ENCODE measurements around the gene SEMA6A.
A peak's percentile ranks its signal among the peaks of the same experiment; 100 is the strongest.

SEMA6A gene

GRCh38 chr5:116436674-116437350 is 137.8 kb downstream of the SEMA6A start:
- DNase-seq = no peak

DNA sequence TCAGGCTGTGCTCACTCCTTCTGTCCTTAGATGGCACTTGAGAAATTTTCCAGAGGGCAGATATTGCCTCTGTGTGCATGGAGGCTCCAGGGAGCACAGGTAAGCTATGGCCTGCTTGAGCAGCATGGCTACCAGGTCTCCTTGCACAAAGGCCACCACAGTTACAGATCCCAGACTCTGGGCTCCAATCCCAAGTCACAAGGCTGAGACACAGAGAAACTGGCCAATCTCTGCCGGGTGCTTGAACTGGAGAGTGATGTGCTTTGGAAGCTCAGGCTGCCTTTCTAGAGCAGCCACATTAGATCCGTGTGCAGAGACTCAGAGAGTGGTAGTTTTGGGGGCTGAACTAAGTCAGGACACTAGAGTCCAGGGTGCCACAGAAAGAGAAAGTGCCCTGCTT is 145.7 kb downstream of the SEMA6A start:
- peak in 2 of 3 experiments; percentile 11 to 21 for DNase-seq

DNA sequence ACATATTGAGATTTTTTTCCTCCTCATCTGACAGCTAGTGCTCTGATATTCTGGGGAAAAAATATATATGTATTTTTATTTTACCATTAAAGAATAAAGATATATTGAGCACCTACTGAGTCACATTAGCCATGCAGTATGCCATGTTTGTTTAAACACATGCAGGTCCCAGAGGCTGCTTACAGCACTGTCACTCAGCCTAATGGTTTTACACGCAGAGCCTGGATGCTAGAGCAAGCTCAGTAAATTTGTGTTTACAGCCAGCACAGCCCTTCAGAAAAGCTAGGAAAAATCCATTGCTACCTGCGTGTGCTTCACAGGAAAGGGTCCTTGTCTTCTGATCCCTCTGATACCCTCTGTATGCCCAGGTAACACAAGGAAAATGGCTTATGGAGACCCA is 146.2 kb downstream of the SEMA6A start:
- peak in 1 of 3 experiments; percentile 11 for DNase-seq

DNA sequence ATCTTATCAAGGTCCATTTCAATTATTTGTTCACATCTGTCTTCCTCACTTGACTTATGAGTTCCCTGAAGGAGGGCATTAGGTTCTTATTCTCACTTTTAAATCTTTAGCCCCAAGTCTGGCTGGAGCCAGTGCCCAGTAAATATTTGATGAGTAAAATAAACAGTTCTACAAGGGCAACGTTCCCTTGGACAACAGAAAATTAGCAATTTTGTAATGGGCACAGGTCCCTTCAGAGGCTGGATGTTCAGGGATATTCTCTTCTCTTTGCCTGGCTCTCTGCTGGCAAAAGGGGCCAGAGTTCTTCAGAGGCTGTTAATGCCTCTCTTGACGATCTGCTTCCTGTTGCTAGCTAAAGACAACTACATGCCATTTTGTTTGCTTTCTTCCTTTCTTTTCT is 149.7 kb downstream of the SEMA6A start:
- no peak for DNase-seq

DNA sequence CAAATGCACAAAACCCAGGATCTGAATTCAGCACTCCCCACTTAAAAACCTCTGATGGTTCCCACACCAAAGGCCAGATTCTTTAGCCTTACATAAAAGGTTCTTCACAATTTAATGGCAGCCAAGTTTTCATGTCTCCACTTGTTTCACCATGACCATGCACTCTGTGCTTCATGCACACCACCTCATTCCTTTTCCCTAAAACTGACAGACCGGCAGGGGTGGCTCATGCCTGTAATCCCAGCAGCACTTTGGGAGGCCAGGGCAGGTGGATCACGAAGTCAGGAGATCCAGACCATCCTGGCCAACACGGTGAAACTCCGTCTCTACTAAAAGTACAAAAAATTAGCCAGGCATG is 150.4 kb downstream of the SEMA6A start:
- no peak for DNase-seq

- no peak for DNase-seq
Measured at GRCh38 chr5:116423587-116424257, 150.9 kb downstream of the SEMA6A start.

GRCh38 chr5:116423141-116423540 is 151.5 kb downstream of the SEMA6A start:
- no peak for DNase-seq

GRCh38 chr5:116421080-116421629 is 153.5 kb downstream of the SEMA6A start:
- DNase-seq = no peak

- DNase-seq = peak in 1 of 3 experiments; percentile 3
Measured at GRCh38 chr5:116420540-116420939, 154.1 kb downstream of the SEMA6A start.

GRCh38 chr5:116419258-116419657 is 155.4 kb downstream of the SEMA6A start:
- DNase-seq = peak in 1 of 3 experiments; percentile 73

DNA sequence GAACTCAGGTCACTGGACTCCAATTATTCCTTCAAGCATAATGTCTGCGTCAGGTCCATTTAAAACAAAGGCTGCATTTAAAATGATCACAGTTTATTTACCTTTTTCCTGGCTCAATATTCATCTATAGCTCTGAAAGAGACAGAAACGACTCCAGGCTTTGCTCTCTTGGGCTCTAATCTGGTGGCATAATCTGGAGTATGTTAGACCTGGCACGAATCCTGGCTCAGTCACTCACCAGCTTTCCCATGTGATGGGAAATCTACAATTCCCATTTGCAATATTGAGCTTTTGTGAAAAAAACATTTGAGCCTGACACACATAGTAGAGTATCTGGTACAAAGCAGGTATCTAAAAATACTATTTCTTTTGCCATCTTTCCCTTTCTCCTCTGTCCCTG is 155.8 kb downstream of the SEMA6A start:
- no peak for DNase-seq

- peak in 1 of 3 experiments; percentile 3 for DNase-seq
Measured at GRCh38 chr5:116418016-116418415, 156.6 kb downstream of the SEMA6A start.

DNA sequence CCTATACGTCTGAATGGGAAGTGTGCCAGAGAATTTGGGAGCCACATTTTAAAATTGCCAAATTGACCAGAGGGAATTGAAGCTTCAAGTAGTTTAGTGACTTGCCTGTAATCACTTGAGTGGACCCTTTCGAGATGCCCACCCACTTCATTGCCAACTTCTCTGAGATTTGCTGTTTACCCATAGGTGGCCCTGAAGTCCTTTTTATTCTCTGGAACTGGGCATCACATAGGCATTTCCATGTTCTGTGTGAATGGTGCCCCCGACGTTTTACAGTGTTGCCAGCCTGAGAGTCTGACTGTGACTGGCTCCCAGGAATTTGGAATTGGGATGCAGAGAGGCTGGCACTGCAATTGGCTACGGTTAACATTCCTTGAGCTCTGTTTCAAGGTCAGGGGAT is 158.6 kb downstream of the SEMA6A start:
- DNase-seq = no peak

DNA sequence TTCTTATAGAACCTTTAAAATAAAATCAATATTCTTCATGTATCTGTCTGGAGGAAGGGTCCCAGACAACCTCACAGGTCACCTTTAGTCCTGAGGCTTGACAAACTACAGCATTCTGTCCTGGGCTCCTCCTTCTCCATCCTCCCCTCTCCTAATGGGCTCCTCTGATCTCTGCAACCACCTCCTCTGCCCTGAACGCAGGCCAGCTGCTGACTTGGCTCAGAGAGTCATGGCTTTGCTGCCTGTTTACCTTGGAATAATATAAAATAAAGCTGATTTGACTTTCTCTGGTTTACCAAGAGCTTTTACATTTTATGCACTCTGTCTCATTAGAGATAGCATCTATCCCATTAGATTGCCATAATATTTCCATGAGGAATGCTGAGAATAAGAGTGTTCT is 159.4 kb downstream of the SEMA6A start:
- DNase-seq = no peak

DNA sequence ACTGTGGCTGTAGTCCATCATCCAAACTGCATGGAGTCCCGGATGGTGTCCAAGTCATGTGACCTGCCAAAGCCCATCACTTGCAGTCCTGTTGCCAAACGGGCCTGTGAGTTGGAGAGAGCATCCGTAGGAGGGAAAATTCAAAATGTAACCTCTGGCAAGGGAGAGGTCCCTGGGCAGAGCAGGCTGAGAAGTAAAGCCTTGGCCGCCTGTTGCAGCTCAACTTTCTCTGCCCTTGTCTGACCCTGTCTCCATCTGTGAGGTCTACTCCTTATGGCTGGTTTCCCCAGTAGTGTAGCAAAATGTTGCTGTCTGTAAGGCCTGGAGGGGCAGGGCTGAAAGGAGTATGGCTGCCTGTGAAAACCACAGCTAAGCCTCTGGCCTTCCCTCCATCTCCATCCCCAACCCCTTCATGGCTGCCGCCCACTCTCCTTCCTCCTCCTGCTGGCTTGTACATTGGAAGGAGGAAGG is 163.5 kb downstream of the SEMA6A start:
- no peak for DNase-seq

GRCh38 chr5:116410336-116410890 is 164.2 kb downstream of the SEMA6A start:
- DNase-seq = no peak

- no peak for DNase-seq
Measured at GRCh38 chr5:116409591-116410296, 164.9 kb downstream of the SEMA6A start.

GRCh38 chr5:116406306-116407041 is 168.1 kb downstream of the SEMA6A start:
- no peak for DNase-seq

DNA sequence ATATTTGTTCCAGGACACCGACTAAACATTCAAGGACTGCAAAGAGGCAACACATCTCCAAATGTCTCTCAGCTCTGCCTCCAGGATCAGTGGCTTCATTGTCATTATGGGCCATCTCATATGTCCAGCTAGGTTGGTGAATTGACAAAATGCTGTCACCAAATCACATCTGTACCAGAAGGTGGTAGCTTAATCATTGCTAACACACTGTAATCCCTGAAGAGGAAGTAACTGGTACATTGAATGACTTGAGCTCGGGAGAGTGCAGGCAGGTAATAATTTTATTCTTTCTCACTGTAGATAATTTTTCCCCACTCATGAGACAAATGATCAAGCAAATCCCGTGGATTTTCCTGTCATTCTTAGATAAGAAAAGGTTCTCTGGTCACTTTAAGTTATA is 169.8 kb downstream of the SEMA6A start:
- DNase-seq = no peak

DNA sequence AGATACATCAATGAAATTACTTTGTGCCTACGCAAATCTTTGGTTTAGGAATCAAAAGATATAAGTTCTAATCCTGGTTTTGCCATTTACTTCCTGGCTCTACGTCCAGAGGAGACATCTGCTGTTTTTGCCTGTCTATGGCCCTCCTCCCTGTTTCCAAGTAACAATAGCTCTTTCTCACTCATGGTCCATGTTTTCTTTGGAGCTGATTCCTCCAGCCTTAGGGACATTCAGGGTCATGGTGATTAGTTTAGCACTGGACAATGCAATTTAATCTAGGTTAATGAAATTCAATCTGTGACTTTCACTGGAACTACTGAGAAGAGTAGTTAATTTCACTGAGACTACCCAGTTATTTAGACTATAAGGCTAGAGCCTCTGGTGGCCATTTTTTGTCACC is 170.6 kb downstream of the SEMA6A start:
- no peak for DNase-seq

GRCh38 chr5:116402235-116402634 is 172.4 kb downstream of the SEMA6A start:
- no peak for DNase-seq

- DNase-seq = no peak
Measured at GRCh38 chr5:116401576-116401975, 173.0 kb downstream of the SEMA6A start.
